GM19351 (cell line): ENCODE results near the gene OTUD1.
A peak's percentile ranks its signal among the peaks of the same experiment; 100 is the strongest.
"Not testable (repeated sequence)": the region's sequence is repeated elsewhere in the genome, so short reads cannot be mapped to it uniquely, and the experiment has no call there.

Experiments
- ATAC-seq: cut with Tn5 transposase; IDR thresholded peaks from one replicate; pipeline ENCODE4 v1.9.1; 2021; ENCODE audit warnings: mild to moderate bottlenecking, moderate library complexity; ENCODE audit not compliant: unreplicated experiment

The OTUD1 gene, protein sequence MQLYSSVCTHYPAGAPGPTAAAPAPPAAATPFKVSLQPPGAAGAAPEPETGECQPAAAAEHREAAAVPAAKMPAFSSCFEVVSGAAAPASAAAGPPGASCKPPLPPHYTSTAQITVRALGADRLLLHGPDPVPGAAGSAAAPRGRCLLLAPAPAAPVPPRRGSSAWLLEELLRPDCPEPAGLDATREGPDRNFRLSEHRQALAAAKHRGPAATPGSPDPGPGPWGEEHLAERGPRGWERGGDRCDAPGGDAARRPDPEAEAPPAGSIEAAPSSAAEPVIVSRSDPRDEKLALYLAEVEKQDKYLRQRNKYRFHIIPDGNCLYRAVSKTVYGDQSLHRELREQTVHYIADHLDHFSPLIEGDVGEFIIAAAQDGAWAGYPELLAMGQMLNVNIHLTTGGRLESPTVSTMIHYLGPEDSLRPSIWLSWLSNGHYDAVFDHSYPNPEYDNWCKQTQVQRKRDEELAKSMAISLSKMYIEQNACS

DNA sequence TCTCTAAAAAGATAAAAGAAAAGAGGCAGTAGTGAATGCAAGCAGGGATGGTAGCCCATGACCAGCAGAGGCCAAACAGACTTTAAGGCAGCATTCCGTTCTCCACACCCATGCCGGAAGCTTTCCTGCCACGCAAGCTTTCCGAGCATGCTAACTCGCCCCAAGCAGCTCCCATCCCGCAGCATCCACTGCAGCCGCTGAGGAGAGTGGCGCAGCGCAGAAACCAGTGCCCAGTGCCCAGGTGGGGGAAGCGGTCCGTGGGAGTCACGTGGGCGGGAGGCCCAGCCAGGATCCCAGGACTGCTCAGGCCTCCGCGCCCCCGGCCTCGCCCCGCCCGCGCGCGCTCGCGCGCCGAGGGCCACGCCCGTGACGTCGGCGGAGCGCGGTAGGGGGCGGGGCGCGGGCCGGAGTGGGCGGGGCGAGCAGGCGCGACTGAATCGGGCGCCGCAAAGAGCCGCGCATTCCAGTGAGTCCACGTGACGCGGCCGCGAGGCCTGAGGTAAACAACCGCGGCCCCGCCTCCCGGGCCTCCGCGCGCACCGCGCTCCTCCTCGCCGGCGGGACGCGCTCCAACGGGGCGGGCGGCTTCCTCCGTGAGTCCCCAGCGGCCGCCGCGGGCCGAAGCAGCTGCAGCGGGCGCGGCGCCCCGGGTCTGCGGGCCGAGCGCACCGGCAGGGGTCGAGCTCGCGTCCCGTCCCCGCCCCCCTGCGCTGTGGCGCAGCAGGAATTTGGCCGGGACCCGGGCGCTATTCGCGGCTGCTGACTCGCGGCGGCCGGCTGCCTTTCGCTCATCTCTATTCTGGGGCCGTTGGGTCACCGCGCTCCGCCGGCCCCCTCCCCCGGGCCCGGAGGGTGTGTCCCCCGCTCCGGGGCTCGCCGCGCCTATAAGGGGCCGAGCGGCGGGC is at the start of gene OTUD1:
OTUD1 (plus strand) TSS at position 529 of the 905 bp plus-strand sequence. CDS start 383 bp downstream, outside the sequence.
- ATAC-seq, result peak; percentile 79

DNA sequence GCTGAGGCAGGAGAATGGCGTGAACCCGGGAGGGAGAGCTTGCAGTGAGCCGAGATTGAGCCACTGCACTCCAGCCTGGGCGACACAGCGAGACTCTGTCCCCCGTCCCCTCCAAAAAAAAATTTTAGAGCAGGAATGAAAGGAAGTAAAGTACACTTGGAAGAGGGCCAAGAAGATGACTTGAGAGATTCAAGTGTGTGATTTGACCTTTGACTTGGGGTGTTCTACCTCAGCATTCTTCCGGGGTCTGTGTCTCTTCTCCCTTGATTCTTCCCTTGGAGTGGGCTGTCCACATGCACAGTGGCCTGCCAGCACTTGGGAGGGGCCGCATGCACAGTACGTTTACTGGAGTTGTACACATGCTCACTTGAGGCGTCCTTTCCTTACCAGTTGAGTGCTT is 48.5 kb upstream of the OTUD1 start:
- ATAC-seq, result not testable (repeated sequence)

DNA sequence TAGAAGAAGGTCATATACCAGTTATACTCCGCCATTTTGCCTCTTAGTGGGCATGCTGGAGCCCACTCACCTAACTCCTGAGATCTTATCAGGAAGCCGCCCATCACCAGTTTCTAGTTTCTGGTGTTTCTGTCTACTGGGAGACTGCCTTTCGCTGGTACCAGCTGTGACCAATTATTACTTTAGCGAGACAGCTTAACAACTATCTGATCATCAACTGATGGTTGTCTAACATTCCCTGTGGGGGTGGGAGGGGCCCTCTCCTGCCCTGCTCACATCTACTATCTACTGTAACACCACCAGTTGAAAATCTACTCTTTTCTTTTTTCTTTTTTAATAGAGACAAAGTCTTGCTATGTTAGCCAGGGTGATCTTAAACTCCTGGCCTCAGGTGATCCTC is 48.1 kb upstream of the OTUD1 start:
- ATAC-seq, result no peak

DNA sequence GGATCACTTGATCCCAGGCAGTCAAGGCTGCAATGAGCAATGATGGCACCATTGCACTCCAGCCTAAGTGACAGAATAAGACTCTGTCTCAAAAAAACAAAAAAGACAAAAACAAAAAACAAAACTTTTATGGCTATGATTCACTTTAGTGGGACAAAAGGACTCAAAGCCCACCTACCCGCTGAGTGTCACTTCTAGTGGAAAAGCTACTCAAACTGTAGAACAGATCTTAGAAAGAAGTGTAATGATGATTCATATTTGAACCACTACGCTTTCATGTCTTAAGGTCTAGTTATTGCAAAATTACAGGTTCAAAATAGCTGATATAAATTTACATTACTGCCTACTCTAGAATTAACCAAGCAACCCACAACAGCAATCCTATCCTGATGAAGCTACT is 47.1 kb upstream of the OTUD1 start:
- ATAC-seq, result no peak

DNA sequence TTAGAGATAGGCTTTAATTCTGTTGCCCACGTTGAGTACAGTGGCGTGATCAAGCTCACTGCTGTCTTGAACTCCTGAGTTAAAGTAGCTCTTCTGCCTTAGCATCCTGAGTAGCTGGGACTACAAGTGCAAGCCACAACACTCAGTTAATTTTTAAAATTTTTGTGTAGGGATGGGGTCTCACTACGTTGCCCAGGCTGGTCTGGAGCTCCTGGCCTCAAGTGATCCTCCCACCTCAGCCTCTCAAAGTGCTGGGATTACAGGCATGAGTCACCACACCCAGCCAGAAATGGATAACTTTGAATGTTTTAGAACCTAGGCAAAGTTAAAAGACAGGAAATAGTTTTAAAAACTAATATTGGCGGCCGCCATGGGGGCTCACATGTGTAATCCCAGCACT is 43.9 kb upstream of the OTUD1 start:
- no peak for ATAC-seq

DNA sequence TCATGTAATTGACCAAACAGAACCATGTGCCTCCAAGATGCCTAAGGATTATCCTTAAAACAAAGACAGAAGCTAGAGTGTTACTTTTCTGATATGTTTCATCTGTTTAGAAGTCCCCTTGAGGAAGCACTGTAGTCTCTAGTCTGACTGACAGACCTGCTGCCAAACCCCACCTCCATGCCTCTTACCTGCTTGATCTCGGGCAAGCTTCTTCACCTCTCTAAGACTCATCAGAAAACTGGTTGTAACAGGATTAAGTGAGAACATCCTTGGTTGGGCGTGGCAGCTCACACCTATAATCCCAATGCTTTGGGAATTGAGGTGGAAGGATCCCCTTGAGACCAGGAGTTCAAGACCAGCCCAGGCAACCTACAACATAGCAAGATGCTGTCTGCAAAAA is 42.2 kb upstream of the OTUD1 start:
- ATAC-seq, result no peak

DNA sequence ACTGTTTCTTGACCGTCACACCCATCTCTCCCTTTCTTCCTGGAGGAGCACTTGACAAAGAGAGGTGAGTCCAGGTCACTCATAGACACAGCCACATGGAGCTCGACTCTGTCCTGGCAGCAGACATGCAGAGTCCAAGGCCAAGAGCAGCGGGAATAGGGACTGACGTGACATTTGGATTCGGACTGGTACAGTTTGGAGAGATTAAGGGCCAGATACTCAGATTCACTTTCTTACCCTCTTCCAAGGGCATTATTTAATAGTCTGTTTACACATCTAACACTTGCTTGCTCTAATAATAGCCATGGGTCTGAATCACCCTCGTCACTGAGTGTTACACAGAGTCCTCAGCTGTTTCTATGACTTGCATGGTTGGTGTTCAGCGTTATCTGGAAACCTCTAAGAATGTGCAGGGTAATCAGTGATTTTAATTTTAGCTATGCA is 39.2 kb upstream of the OTUD1 start:
- ATAC-seq, result no peak

DNA sequence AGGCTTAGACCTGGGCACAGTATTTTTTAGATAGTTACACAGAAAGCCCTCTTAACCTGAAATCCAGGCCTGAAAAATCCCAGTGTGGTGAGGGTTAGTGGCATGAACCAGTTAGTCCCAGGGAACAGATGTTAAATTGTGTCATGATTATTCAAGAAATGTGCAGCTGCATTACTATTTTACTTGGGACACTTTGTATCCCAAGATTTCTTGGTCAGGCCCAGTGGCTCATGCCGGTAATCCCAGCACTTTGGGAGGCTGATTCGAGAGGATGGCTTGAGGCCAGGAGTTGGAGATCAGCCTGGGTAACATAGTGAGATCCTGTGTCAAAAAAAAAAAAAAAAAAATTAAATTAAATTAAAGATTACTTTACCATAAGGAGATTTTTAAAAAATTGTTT is 36.0 kb upstream of the OTUD1 start:
- no peak for ATAC-seq

DNA sequence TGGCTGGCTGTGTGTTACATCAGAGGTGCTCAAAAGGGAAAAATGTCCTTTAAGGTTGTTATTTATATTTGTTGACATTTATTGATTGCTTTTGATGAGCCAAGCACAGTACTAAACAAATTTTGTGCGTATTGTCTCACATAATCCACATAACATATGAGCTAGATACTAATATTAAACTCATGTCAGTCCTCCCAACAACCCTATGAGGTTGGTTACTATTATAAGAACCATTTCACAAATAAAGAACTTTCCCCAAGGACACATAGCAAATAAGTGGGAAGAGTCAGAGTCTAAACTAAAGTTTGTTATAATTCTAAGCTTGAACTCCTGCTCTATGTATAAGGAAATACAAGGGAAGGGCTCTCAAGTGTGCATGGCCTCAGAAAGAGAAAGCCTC is 35.6 kb upstream of the OTUD1 start:
- no peak for ATAC-seq

DNA sequence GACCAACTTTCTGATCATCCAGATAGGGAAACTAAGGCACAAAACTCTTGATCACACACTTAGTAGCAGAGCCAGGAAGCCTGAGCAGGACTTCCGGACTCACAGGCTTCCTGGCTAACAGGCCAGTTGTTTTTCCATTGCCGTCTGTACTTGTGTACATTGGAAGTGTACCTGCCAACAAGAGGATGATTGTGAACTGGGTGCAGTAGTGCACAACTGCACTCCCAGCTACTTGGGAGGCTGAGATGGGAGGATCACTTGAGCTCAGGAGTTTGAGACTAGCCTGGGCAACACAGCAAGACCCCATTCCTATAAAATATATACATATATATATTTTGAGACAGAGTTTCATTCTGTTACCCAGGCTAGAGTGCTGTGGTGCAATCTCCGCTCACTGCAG is 35.2 kb upstream of the OTUD1 start:
- no peak for ATAC-seq

DNA sequence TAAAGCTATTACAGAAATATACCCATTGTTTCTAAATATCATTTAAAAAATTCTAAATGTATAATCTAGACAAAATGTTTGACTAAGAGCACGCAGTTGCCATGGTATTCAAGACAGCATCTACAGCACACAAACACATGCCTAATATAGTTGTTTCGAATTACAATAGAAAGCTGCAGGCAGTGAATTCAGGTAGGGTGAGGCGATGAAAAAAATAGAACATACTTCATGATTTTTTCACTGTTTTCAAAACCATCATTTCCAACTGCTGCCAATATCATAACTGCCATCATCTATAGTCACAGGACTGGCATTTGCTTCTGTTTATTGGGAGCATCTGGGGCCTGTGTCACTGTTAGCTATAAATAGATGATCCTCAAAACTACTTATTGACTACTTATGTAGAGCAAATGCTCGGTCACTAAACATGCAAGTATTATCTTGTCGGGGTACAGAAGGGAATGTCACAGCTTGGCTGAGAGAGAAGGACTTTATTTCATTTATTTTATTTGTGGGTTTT is 34.4 kb upstream of the OTUD1 start:
- ATAC-seq, result no peak

DNA sequence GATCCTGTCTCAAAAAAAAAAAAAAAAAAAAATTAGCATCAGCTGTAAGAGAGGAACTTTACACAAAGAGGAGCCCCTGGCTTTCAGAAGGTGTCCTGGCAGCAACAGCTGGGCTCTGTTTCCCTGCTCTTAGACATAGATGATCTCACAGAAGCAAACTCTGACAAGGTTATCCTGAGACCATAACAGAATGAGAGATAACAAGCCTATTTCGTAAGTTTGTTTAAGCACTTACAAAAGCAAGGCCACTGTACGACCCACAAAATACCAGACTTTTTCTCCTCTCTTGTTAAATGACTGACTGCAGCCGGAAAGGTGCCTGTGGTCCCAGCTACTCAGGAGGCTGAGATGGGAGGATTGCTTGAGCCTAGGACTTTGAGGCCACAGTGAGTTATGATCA is 33.3 kb upstream of the OTUD1 start:
- no peak for ATAC-seq

DNA sequence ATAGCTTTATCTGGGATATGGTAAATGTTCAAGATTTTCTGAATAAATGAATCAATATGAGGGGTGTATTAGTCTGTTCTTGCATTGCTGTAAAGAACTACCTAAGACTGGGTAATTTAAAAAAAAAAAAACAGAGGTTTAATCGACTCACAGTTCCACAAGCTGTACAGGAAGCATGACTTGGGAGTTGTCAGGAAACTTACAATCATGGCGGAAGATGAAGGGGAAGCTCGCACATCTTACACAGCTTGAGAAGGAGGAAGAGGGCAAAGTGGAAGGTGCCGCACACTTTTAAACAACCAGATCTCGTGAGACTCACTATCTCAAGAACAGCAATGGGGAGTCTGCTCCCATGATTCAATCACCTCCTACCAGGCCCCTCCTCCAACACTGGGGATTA is 32.5 kb upstream of the OTUD1 start:
- ATAC-seq, result no peak

DNA sequence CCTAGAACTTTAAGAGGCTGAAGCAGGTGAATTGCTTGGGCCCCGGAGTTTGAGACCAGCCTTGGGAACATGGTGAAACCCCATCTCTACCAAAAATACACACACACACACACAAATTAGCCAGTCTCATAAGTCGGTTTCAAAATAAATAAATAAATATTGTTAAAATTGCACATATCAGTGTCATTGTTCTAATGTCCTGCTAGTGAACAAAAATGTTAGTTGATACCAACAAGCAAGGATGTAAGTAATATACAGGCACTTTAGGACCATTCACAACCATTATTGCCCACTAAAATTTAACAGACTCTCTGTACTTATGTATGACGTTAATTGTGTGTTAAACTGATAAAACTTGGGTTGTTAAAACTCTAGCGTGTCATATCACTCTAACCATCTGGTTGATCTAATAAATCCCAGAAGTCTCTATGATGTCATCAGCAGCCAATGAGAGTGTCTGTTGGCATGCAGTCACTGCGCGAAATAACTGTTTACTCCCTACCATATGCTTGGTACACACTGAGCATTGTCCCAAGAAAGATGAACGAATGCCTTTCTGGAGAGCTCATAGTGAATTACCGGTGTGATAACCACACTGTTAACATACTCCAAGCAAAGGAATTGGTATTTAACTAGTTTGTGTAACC is 30.4 kb upstream of the OTUD1 start:
- ATAC-seq, result no peak

DNA sequence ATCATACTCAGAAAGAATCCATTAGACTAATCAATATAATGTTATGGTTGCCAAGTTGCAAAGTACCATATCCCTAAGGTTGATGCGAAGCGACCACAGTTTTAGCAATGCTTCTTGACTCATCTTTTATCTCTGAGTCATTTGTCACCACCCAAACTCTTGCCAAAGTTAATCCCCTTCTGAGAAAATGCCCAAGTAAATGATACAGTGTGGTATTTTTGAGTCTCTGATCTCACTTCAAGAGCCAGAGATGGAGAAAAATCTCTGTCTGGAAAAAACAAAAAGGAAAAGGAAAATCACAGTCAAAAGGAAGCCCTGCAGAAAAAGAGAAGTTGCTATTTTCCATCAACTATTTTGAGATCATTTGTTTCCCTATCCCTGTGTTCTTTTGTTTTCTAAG is 26.7 kb upstream of the OTUD1 start:
- ATAC-seq, result peak; percentile 36

DNA sequence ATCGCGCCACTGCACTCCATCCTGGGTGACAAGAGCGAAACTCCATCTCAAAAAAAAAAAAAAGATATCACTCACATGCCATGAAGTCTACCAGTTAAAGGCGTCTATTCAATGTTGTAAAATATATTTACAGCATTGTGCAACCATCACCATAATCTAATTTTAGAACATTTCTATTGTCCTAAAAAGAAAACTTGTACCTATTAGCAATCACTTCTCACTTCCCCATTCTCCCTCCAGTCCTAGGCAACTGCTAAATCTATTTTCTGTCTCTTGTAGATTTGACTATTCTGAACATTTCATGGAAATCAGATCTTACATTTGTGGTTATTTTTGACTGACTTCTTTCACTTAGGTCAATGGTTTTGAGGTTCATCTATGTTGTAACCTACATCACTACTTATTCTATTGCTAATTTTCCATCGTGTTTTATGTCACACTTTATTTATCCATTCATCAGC is 25.2 kb upstream of the OTUD1 start:
- ATAC-seq, result peak; percentile 89

DNA sequence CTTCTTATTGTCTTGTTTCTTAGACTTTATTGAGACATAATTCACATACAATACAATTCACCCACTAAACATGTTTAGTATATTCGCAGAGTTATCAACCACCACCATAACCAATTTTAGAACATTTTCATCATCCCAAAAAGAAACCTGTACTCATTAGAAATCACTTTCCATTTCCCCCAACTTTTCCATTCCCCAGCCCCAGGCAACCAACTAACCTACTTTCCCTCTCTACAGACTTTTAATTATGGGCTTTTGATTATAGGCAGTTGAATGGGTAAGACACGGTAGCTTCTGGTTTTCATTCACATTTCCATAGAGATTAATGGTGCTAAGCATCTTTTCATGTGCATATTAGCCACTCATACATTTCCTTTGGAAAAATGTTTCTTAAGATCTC is 24.2 kb upstream of the OTUD1 start:
- ATAC-seq, result no peak

DNA sequence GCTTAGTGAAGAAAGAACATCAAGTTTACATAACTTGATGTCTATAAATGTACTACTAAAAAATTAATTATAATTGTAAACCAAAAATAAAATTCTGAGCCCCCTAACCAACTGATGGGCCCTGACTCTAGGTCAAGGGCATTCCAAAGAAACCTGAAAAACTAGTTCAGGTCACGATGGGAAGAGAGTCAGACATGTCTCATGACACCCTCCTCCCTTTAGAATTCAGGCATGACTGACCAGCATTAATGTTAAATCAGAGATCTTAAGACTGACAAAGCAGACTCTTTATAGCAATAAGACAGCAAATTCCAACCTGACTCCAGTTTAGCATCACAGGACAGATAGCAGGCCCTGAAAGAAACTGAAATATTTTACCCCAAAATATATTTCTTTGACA is 21.6 kb upstream of the OTUD1 start:
- no peak for ATAC-seq

DNA sequence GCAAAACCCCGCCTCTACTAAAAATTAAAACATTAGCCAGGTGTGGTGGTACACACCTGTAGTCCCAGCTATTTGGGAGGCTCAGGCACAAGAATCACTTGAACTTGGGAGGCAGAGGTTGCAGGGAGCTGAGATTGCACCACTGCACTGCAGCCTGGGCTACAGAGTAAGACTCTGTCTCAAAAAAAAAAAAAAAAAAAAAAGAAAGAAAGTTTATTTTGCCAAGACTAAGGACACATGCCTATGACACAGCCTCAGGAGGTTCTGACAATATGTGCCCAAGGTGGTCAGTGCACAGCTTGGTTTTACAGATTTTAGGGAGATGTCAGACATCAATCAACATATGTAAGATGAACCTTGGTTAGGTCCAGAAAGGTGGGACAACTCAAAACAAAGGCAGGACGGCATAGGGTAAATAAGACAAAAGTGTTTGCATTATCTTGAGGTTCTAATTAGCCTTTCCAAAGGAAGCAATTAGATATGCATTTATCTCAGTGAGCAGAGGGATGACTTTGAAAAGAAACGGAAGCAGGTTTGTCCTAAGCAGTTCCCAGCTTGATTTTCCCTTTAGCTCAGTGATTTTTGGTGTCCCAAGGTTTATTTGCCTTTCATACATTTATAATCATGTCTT is 20.7 kb upstream of the OTUD1 start:
- no peak for ATAC-seq

DNA sequence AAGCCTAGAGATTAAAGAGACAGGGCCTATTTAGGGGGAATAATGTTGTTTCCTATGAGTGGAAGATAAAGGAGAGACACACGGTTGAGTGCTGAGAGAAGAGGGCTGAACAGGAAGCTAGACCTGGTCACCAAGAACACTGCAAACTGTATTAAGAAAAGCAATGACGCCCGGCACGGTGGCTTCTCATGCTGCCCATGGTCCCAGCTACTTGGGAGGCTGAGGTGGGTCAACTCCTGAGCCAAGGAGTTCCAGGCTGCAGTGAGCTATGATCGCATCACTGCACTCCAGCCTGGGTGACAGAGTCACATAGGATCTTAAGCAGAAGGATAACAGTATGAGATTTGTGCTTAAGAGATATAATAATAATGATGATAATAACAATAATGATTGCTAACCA is 19.7 kb upstream of the OTUD1 start:
- ATAC-seq, result no peak
